Measurements from ENCODE around the gene AAK1. TPM values are rescaled to one million over a fixed set of nuclear protein-coding genes. Genes with fewer than 3 reads are reported as not detected.

Gene AAK1
- total RNA-seq, 1 donor from 2014 or later = 48.6 TPM

GRCh38 chr2:69687971-69688611 is 44.6 kb upstream of the AAK1 start:
- H3K9me3 ChIP-seq = no peaks in the 10 kb centered on the region
- H3K36me3 ChIP-seq = no peaks in the 10 kb centered on the region
- TF ChIP-seq, protein P1, sequence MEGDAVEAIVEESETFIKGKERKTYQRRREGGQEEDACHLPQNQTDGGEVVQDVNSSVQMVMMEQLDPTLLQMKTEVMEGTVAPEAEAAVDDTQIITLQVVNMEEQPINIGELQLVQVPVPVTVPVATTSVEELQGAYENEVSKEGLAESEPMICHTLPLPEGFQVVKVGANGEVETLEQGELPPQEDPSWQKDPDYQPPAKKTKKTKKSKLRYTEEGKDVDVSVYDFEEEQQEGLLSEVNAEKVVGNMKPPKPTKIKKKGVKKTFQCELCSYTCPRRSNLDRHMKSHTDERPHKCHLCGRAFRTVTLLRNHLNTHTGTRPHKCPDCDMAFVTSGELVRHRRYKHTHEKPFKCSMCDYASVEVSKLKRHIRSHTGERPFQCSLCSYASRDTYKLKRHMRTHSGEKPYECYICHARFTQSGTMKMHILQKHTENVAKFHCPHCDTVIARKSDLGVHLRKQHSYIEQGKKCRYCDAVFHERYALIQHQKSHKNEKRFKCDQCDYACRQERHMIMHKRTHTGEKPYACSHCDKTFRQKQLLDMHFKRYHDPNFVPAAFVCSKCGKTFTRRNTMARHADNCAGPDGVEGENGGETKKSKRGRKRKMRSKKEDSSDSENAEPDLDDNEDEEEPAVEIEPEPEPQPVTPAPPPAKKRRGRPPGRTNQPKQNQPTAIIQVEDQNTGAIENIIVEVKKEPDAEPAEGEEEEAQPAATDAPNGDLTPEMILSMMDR (IDR thresholded peaks at IDR 0.05) = no peak
- TF ChIP-seq POLR2AphosphoS5 (IDR thresholded peaks at IDR 0.05; ENCODE audit: insufficient read depth in 1 of 2, low read depth in 1 of 2) (no peak), POLR2A (IDR thresholded peaks at IDR 0.05) (no peak)
- H3K27me3 ChIP-seq = no peaks in the 10 kb centered on the region
- no peak overlapping the region for H3K4me3 ChIP-seq
- intact Hi-C loops (cut with DNase I) = no loop called here
- peaks cover 11% of the 10 kb centered on the region for H3K4me1 ChIP-seq
- H3K27ac ChIP-seq = no peak overlapping the region
- DNase-seq (ENCODE audit: extremely low spot score in 2 of 2) = no peak

DNA sequence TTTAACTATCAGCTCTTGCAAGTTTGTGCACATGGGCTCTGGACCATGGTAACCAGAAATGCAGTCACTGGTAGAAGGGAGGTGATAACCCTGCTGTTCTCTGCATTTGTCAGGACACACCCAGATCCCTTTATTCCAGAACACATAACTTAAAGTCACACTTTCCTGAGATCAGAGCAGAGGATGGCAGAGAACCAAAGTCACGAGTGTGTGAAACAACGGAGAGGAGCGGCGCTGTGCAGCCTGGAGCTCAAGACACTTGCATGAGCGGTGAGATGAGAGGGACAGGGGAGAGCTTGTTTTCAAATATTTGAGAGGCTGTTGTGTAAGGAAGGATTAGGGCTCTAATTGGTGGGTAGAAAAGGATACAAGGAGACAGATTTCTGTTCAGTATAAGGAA is 43.3 kb upstream of the AAK1 start:
- H3K4me1 ChIP-seq = peaks cover 13% of the 10 kb centered on the region

GRCh38 chr2:69685321-69686048 is 41.9 kb upstream of the AAK1 start:
- intact Hi-C loops (cut with DNase I) = no loop called here
- Histone ChIP-seq H3K36me3 (no peaks in the 10 kb centered on the region), H3K27me3 (no peaks in the 10 kb centered on the region), H3K9me3 (no peaks in the 10 kb centered on the region), H3K27ac (no peak overlapping the region), H3K4me1 (peaks cover 13% of the 10 kb centered on the region), H3K4me3 (no peak overlapping the region)
- TF ChIP-seq POLR2AphosphoS5 (IDR thresholded peaks at IDR 0.05; ENCODE audit: insufficient read depth in 1 of 2, low read depth in 1 of 2) (no peak), POLR2A (IDR thresholded peaks at IDR 0.05) (no peak)
- TF ChIP-seq, protein P1 (IDR thresholded peaks at IDR 0.05) = no peak
- DNase-seq (ENCODE audit: extremely low spot score in 2 of 2) = no peak

More for the DNA sequence above, 43.3 kb upstream of the AAK1 start:
- H3K27ac ChIP-seq = no peak overlapping the region
- no peaks in the 10 kb centered on the region for H3K9me3 ChIP-seq
- no peak overlapping the region for H3K4me3 ChIP-seq
- intact Hi-C loops (cut with DNase I) = no loop called here
- no peak for DNase-seq (ENCODE audit: extremely low spot score in 2 of 2)
- H3K36me3 ChIP-seq = no peaks in the 10 kb centered on the region
- TF ChIP-seq POLR2AphosphoS5 (IDR thresholded peaks at IDR 0.05; ENCODE audit: insufficient read depth in 1 of 2, low read depth in 1 of 2) (no peak), POLR2A (IDR thresholded peaks at IDR 0.05) (no peak)
- TF ChIP-seq, protein P1 (IDR thresholded peaks at IDR 0.05) = no peak
- H3K27me3 ChIP-seq = no peaks in the 10 kb centered on the region

DNA sequence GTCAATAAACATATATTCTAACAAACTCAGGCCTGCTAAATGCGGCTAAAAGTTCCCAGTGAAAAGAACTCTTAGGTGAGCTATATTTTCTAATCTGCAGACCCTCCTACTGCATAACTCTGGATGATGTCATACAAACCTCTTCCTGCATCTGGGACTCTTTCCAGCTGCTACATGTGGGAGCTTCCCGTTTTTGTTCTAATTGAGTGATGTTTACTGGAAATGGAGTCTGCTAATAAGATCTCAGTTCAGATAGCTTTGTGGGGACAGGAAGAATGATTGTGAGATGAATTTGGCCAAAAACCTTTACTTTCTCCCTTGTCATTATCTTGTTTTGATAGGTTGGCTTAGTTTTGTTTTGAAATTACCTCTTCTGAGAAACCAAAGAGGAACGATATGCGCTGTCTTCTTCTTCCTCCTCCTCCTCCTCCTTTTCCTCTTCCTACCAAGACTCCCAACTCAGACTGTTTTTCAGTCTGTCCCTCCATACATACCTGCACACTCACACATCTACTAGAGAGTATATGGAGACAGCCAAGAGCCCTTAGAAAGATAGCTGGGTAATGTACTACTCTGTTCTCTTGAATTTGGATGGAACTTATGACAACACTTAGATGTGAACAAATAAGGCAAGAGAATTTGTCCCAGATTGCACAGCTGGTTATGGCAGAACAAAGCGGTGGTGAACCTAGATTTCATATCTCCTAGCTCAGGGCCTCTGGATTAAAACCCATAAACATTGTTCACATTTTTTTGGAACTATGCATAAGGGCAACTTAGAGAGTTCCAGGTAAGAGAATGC is 39.8 kb upstream of the AAK1 start:
- peaks cover 13% of the 10 kb centered on the region for H3K4me1 ChIP-seq
- no peak for DNase-seq (ENCODE audit: extremely low spot score in 2 of 2)
- H3K27me3 ChIP-seq = no peaks in the 10 kb centered on the region
- intact Hi-C loops (cut with DNase I) = no loop called here
- peak overlapping the region; percentile 25 for H3K27ac ChIP-seq
- H3K9me3 ChIP-seq = no peaks in the 10 kb centered on the region
- peak in 1 of 2 donors; percentile 81 for TF ChIP-seq POLR2AphosphoS5 (IDR thresholded peaks at IDR 0.05; ENCODE audit: insufficient read depth in 1 of 2, low read depth in 1 of 2)
- no peak for TF ChIP-seq POLR2A (IDR thresholded peaks at IDR 0.05)
- TF ChIP-seq, protein P1 (IDR thresholded peaks at IDR 0.05) = no peak
- H3K36me3 ChIP-seq = no peaks in the 10 kb centered on the region
- no peak overlapping the region for H3K4me3 ChIP-seq
